AG09309 (cell line): ENCODE measurements around the gene VAV2.

Experiments used
- DNase-seq: peaks from one replicate; pipeline ENCODE4 v3.0.0-alpha.2; 2010; ENCODE audit warnings: low read depth
- H3K4me3 ChIP-seq: 2 replicates; pipeline ENCODE4 v1.5.1; 2011; ENCODE audit warnings: mild to moderate bottlenecking, low read depth, low read length, moderate library complexity; ENCODE audit not compliant: control insufficient read depth
- TF ChIP-seq, protein P1 (sequence below): IDR thresholded peaks from 2 replicates; pipeline ENCODE4 v1.5.1; 2011; ENCODE audit warnings: mild to moderate bottlenecking, low read depth, low read length, inconsistent platforms; ENCODE audit not compliant: insufficient read depth, control insufficient read depth; ENCODE audit errors: missing control alignments

Gene VAV2

DNA sequence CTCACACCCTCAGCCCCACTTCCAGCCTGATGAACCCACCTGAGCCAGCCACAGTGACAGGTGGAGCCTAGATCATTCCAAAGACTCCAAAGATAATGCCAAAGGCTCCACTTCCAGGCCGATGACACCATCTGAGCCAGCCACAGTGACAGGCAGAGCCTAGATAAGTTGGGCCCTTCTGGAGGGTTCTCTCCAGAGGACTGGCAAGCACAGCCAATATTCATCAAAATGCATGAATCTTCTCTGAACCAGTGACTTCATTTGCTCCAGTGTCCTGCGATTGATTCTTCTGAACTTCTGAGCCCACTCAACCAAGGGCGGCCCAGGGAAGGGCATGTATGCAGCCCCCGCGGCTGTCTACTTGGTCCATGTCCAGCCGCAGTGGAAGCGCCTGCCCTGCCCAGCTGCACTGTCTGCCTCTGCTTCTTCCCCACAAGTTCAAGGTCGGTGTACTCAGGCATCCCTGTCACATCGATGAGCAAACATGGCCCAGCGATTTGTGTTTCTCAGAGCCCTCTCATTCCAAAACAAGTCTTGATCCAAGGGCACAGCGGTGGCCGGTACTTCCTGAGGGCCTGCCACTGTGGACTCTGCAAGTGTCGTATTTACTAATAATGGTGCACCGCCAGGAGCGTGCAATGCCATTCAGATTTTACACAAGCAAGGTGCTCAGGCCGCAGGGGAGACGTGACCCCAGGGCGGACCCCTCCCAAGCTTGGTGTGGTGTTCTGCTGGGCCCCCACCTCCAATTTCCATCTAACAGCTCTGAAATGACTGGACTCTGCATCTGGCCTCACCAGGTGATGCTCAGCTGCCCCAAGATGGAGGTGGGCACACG lies 107.0 kb downstream of the VAV2 start:
- H3K4me3 ChIP-seq, result no peak overlapping the region
- DNase-seq, result no peak
- TF ChIP-seq, protein P1, sequence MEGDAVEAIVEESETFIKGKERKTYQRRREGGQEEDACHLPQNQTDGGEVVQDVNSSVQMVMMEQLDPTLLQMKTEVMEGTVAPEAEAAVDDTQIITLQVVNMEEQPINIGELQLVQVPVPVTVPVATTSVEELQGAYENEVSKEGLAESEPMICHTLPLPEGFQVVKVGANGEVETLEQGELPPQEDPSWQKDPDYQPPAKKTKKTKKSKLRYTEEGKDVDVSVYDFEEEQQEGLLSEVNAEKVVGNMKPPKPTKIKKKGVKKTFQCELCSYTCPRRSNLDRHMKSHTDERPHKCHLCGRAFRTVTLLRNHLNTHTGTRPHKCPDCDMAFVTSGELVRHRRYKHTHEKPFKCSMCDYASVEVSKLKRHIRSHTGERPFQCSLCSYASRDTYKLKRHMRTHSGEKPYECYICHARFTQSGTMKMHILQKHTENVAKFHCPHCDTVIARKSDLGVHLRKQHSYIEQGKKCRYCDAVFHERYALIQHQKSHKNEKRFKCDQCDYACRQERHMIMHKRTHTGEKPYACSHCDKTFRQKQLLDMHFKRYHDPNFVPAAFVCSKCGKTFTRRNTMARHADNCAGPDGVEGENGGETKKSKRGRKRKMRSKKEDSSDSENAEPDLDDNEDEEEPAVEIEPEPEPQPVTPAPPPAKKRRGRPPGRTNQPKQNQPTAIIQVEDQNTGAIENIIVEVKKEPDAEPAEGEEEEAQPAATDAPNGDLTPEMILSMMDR, result no peak

GRCh38 chr9:133882849-133883755 lies 109.0 kb downstream of the VAV2 start:
- H3K4me3 ChIP-seq, result no peak overlapping the region
- no peak for DNase-seq
- TF ChIP-seq, protein P1, result no peak

- no peak overlapping the region for H3K4me3 ChIP-seq
- no peak for DNase-seq
- TF ChIP-seq, protein P1, result no peak
Measured at GRCh38 chr9:133881671-133882381, 110.3 kb downstream of the VAV2 start.

- no peak overlapping the region for H3K4me3 ChIP-seq
- TF ChIP-seq, protein P1, result no peak
- no peak for DNase-seq
Measured at GRCh38 chr9:133880851-133881661, 111.1 kb downstream of the VAV2 start.

DNA sequence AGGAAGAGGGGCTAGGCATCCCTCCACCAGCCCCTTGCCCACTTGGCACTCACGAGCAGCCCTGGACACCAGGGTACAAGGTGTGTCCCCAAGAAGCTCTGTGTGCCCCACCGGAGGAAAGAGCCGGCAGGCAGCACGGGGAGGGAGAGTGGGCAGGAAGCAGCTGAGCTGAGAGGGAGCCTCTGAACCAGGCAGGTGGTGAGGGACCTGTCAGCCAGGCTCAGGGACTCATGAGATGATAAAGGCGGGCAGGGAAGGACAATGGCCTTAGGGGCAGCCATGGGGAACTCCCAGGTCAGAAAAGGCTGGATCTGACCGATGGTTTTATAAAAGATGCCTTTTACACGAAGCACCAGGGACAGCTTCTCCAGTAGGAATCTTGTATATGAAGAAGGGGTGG lies 112.0 kb downstream of the VAV2 start:
- H3K4me3 ChIP-seq, result no peak overlapping the region
- TF ChIP-seq, protein P1, result no peak

More for the DNA sequence above, 112.0 kb downstream of the VAV2 start:
- DNase-seq, result no peak
